Dendritic cell treated with granulocyte-macrophage colony-stimulating factor and Interleukin-4, amounts not matched to agents 40 ng/mL and 50 ng/mL, for 4 days (primary cell): Measurements from ENCODE around the gene PACSIN2.
"Not testable (repeated sequence)": the region's sequence is repeated elsewhere in the genome, so short reads cannot be mapped to it uniquely, and the experiment has no call there.

Experiments
- H3K27ac Mint-ChIP-seq: one replicate; pipeline ENCODE4 v1.8.0; 2022; ENCODE audit warnings: mild to moderate bottlenecking, mixed read lengths
- H3K27me3 Mint-ChIP-seq: one replicate; pipeline ENCODE4 v1.8.0; 2022; ENCODE audit warnings: mild to moderate bottlenecking, mixed read lengths
- H3K36me3 Mint-ChIP-seq: one replicate; pipeline ENCODE4 v1.8.0; 2022; ENCODE audit warnings: low read depth, mixed read lengths
- H3K4me1 Mint-ChIP-seq: one replicate; pipeline ENCODE4 v1.8.0; 2022; ENCODE audit warnings: low read depth, mixed read lengths
- H3K4me3 Mint-ChIP-seq: one replicate; pipeline ENCODE4 v1.8.0; 2022; ENCODE audit warnings: mild to moderate bottlenecking, moderate library complexity, mixed read lengths
- H3K9me3 Mint-ChIP-seq: one replicate; pipeline ENCODE4 v1.8.0; 2022; ENCODE audit warnings: mixed read lengths
- intact Hi-C: fragments of 100-400 bp; cut with micrococcal nuclease; formaldehyde crosslinking; loops from one replicate; pipeline ENCODE4 v1.15.0; 2022

PACSIN2 gene

DNA sequence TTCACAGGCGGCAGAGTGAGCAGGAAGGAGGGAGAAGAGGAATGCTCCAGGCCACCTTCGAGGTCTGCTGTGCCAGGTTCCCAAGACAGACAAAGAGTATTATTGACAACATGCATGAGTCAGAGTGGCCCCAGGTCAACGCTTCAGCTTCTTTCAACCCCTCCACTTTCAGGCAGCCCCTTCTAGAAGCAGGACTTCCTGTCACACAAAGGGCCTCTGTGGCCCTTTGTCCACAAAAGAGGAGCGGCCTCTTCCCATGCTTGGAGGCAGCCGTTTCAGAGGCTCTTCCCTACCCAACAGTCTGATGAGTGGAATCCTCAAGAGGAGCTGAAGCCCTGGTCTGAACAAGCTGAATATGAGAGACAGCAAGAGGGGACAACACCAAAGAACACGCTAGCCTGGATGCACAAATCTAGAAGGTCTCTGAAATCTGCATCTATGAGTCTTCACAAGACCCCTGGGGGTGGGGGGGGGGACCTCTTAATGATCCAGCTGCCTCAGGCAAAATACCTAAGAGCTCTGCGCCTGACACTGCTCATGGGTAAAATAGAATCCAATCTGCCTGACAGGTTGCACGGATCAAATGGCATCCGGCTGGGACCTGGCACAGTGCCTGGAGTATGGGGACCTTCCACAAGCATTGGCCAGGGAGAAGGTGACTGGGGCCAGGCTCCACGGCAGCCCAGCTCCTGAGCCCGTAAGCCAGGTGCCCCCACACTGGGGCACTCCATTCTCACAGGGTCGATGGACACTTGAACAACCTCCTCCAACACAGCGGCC is 67.5 kb downstream of the PACSIN2 start:
- Mint-ChIP-seq H3K4me1 (peaks cover 52% of the 10 kb centered on the region), H3K36me3 (peaks cover 58% of the 10 kb centered on the region)
- intact Hi-C loops = no loop called here

DNA sequence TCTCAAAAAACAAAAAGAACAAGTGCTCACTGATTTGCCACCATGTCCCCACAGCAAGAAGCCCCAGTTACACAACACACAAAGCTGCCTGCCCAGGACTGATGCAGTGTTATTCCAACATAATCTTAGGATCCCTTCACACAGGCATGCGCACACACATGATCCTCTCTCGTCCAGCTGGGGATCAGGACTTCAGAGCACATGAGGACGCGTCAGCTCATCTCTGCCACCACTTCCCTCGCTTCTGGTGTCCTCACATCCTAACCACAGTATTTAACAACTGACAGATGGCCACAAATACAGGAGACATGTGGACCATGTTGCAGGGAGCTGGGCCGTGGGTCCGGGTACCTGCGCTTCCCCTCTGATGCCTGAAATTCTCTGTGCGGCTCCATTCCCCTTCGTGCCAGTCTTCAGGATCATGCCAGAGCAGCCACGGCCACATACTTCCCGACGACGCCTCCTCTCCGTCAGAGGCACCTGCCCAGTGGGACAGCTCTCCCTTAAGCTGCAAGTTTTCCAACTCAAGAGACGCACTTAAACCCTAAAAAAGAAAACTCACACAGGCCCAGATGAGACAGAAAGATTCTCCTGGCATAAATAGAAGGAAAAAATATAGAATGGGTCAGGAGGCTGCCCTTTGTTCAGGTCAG is 68.3 kb downstream of the PACSIN2 start:
- Mint-ChIP-seq H3K4me1 (peaks cover 49% of the 10 kb centered on the region), H3K36me3 (peaks cover 58% of the 10 kb centered on the region)

More for the DNA sequence above, 67.5 kb downstream of the PACSIN2 start:
- Mint-ChIP-seq H3K4me3 (no peak overlapping the region), H3K27me3 (no peaks in the 10 kb centered on the region), H3K27ac (peak overlapping the region; percentile 2), H3K9me3 (no peaks in the 10 kb centered on the region)

DNA sequence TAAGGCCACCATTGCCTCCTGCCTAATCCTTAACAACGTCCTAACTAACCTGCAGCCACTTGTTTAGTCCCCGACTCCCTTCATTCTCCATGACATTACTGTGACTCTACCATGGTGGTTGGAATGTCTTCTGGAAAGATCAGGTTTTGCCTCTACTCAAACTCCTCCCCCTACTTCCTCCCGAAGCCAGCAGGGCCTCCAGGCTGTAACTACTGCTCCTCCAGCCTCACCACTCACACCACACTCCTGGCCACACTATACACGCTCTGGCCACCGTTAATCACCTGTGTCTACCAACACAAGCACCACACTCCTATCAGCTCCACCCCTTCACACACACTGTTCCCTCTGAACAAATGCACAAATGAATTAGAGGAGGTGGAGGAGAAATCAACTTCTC is 69.2 kb downstream of the PACSIN2 start:
- intact Hi-C loops = no loop called here
- H3K27me3 Mint-ChIP-seq = no peaks in the 10 kb centered on the region
- H3K9me3 Mint-ChIP-seq = no peaks in the 10 kb centered on the region
- peaks cover 52% of the 10 kb centered on the region for H3K4me1 Mint-ChIP-seq
- H3K27ac Mint-ChIP-seq = peak overlapping the region; percentile 24
- no peak overlapping the region for H3K4me3 Mint-ChIP-seq
- H3K36me3 Mint-ChIP-seq = peaks cover 52% of the 10 kb centered on the region

More for the DNA sequence above, 68.3 kb downstream of the PACSIN2 start:
- Mint-ChIP-seq H3K9me3 (no peaks in the 10 kb centered on the region), H3K27ac (peak overlapping the region; percentile 2), H3K27me3 (no peaks in the 10 kb centered on the region), H3K4me3 (no peak overlapping the region)
- intact Hi-C loops = no loop called here

DNA sequence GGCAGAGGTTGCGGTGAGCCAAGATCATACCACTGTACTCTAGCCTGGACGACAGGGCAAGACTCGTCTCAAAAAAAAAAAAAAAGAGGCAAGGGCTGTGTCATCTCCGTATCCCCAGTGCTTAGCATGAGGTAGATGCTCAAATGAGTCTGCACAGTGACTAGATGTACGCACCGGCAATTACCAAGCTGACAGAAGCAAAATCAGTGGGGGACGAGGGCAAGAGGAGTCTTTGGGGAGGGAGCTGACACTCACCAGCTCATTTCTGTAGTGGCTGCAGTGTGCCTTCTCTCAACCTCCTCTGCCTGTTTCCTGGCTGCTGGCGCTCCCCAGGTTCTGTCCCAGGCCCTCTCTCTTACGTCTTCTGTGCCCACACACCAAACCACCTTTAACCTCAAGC is 69.9 kb downstream of the PACSIN2 start:
- Mint-ChIP-seq H3K4me3 (no peak overlapping the region), H3K9me3 (no peaks in the 10 kb centered on the region), H3K27ac (no peak overlapping the region), H3K36me3 (peaks cover 52% of the 10 kb centered on the region), H3K4me1 (peaks cover 59% of the 10 kb centered on the region), H3K27me3 (no peaks in the 10 kb centered on the region)
- intact Hi-C loops = no loop called here

DNA sequence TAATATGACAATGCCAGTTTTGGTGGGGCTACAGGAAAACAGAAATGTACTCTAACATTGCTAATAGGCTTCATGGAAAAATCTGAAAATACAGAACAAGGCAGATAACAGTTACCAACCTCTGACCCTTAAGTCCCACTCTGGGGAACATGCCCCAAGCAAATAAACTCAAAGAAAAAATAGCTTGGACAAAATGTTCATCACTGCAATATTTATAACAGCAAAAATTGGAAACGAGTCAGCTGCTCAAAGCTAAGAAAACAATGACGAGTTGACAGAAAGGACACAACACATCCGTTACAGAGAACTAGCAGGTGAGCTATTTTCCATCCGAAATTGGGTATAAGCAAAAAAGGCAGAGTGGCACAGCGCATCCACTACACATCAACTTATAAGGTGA is 70.5 kb downstream of the PACSIN2 start:
- Mint-ChIP-seq H3K27ac (no peak overlapping the region), H3K4me1 (peaks cover 61% of the 10 kb centered on the region), H3K4me3 (no peak overlapping the region), H3K36me3 (peaks cover 52% of the 10 kb centered on the region), H3K9me3 (no peaks in the 10 kb centered on the region), H3K27me3 (no peaks in the 10 kb centered on the region)
- intact Hi-C loops = no loop called here

DNA sequence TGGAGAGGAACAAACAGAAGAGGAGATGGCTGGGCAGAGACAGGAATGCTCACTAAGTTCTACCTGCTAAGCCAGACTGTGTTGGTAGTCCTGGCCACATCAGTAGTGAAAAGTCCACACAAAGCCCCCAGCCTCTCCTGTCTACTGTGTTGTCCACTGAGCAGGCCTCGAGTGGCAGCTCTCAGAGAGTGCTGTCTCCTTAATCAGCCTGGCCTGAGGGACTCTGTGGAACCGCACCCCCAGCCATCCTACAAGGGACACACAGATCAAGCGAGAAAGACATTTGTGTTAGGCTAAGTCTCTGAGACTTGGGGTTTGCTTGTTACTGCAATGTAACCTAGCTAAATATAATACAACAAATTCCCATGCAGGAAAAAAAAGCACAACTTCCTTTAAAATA is 71.0 kb downstream of the PACSIN2 start:
- Mint-ChIP-seq H3K36me3 (peaks cover 52% of the 10 kb centered on the region), H3K27me3 (no peaks in the 10 kb centered on the region), H3K9me3 (no peaks in the 10 kb centered on the region), H3K4me3 (no peak overlapping the region), H3K4me1 (peaks cover 61% of the 10 kb centered on the region), H3K27ac (no peak overlapping the region)
- intact Hi-C loops = no loop called here

DNA sequence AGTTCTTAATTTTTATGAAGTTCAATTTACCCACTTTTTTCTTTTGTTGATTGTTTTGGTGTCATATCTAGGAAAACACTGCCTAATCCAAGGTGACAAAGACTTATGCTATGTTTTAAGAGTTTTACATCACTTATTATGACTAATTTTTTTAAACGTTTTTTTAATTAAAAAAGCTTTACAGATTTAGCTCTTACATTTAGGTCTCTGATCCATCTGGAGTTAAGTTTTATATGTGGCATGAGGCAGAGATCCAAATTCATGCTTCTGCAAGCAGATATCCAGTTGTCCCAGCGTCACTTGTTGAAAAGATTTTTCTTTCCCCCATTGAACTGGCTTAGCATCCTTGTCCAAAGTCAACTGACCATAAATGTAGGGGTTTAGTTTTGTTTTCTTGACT is 72.6 kb downstream of the PACSIN2 start:
- Mint-ChIP-seq H3K4me1 (peaks cover 68% of the 10 kb centered on the region), H3K9me3 (no peaks in the 10 kb centered on the region), H3K36me3 (peaks cover 53% of the 10 kb centered on the region), H3K4me3 (no peak overlapping the region), H3K27ac (no peak overlapping the region), H3K27me3 (no peaks in the 10 kb centered on the region)
- intact Hi-C loops = no loop called here

DNA sequence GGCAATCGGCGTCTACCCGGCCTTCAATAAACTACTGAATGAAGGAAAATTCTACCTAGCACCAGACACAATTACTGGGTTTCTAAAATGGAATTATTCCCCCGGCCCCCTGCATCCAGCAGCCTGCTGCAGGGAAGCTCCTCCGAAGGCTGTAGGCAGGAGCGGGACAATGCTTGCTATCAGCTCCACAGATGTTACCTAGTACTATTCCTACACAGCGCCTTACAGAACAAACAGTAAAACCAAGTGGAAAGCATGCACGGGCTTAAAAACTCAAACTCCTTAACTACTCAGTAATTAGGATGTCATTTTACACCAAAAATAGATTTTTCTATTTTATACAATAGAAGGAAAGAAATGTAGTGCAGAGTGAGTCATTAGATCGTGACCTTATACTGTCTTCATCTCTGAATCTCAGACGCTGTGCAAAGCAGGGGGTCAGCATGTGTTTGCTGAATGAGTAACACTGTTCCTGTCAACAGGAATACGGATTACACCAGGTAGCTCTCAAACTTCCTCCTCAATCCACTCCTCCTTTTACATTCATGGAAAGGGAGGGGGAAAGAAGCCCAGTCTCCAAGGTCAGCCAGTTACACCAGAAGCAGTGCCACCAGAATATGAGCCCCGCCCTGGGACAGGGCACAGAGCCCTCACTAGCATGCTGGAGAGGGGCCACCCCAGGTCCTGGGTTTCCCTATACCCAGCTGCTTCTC is 74.9 kb downstream of the PACSIN2 start:
- no peak overlapping the region for H3K4me3 Mint-ChIP-seq
- no peaks in the 10 kb centered on the region for H3K27me3 Mint-ChIP-seq
- peaks cover 42% of the 10 kb centered on the region for H3K36me3 Mint-ChIP-seq
- intact Hi-C loops = no loop called here
- peak overlapping the region; percentile 34 for H3K27ac Mint-ChIP-seq
- H3K4me1 Mint-ChIP-seq = peaks cover 67% of the 10 kb centered on the region
- H3K9me3 Mint-ChIP-seq = no peaks in the 10 kb centered on the region

GRCh38 chr22:42939451-42939881 is 75.5 kb downstream of the PACSIN2 start:
- Mint-ChIP-seq H3K27me3 (no peaks in the 10 kb centered on the region), H3K4me3 (no peak overlapping the region), H3K27ac (no peak overlapping the region), H3K9me3 (no peaks in the 10 kb centered on the region), H3K36me3 (peaks cover 42% of the 10 kb centered on the region), H3K4me1 (peaks cover 72% of the 10 kb centered on the region)
- intact Hi-C loops = no loop called here

- no peak overlapping the region for H3K4me3 Mint-ChIP-seq
- H3K27me3 Mint-ChIP-seq = no peaks in the 10 kb centered on the region
- H3K27ac Mint-ChIP-seq = no peak overlapping the region
- H3K9me3 Mint-ChIP-seq = no peaks in the 10 kb centered on the region
- H3K4me1 Mint-ChIP-seq = peaks cover 77% of the 10 kb centered on the region
- H3K36me3 Mint-ChIP-seq = peaks cover 42% of the 10 kb centered on the region
- intact Hi-C loops = no loop called here
Measured at GRCh38 chr22:42938976-42939375, 76.0 kb downstream of the PACSIN2 start.

- no peaks in the 10 kb centered on the region for H3K27me3 Mint-ChIP-seq
- peaks cover 82% of the 10 kb centered on the region for H3K4me1 Mint-ChIP-seq
- no peak overlapping the region for H3K4me3 Mint-ChIP-seq
- H3K36me3 Mint-ChIP-seq = peaks cover 37% of the 10 kb centered on the region
- no peaks in the 10 kb centered on the region for H3K9me3 Mint-ChIP-seq
- intact Hi-C loops = no loop called here
- peak overlapping the region; percentile 71 for H3K27ac Mint-ChIP-seq
Measured at GRCh38 chr22:42938449-42938848, 76.5 kb downstream of the PACSIN2 start.

GRCh38 chr22:42937164-42937843 is 77.6 kb downstream of the PACSIN2 start:
- H3K4me1 Mint-ChIP-seq = peaks cover 94% of the 10 kb centered on the region
- intact Hi-C loops = no loop called here
- peaks cover 25% of the 10 kb centered on the region for H3K36me3 Mint-ChIP-seq
- peak overlapping the region; percentile 71 for H3K27ac Mint-ChIP-seq
- H3K9me3 Mint-ChIP-seq = no peaks in the 10 kb centered on the region
- H3K27me3 Mint-ChIP-seq = no peaks in the 10 kb centered on the region
- peak overlapping the region; percentile 44 for H3K4me3 Mint-ChIP-seq

- Mint-ChIP-seq H3K27ac (peak overlapping the region; percentile 88), H3K36me3 (peaks cover 21% of the 10 kb centered on the region), H3K4me1 (peaks cover 99% of the 10 kb centered on the region)
- H3K27me3 Mint-ChIP-seq, intact Hi-C loops, H3K9me3 Mint-ChIP-seq, H3K4me3 Mint-ChIP-seq: not testable (repeated sequence)
Measured at GRCh38 chr22:42936680-42937079, 78.3 kb downstream of the PACSIN2 start.
